Ishikawa (cell line): ENCODE results near the gene TELO2.

Experiments
- CREB1 ChIP-seq: IDR thresholded peaks from 2 replicates; pipeline ENCODE4 v1.6.1; 2012; ENCODE audit warnings: low read depth
- REST ChIP-seq: IDR thresholded peaks from 2 replicates; pipeline ENCODE4 v1.6.1; 2012; ENCODE audit warnings: low read depth, mild to moderate bottlenecking

- TF ChIP-seq CREB1 (no peak), REST (no peak)
Observed at GRCh38 chr16:1518626-1519135, 25.5 kb downstream of the TELO2 start.
